ENCODE measurements around the gene SFXN2. TPM values are rescaled to one million over a fixed set of nuclear protein-coding genes. Genes with fewer than 3 reads are reported as not detected.
"Not testable (repeated sequence)": the region's sequence is repeated elsewhere in the genome, so short reads cannot be mapped to it uniquely, and the experiment has no call there.

Gene SFXN2
- total and polyA plus RNA-seq, 12 donors: 0.91 to 12.2 (median 5.7) TPM

DNA sequence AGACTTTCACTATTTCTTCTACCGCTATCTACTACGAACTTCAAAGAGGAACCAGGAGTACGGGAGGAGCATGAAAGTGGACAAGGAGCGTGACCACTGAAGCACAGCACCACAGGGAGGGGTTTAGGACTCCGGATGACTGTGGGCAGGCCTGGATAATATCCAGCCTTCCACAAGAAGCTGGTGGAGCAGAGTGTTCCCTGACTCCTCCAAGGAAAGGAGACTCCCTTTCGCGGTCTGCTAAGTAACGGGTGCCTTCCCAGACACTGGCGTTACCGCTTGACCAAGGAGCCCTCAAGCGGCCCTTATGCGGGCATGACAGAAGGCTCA lies 44.5 kb downstream of the SFXN2 start:
- H3K27me3 ChIP-seq; H3K36me3 ChIP-seq (replicated peaks in 1 of 2); H3K9me3 ChIP-seq (replicated peaks in 1 of 3); H3K4me3 ChIP-seq; intact Hi-C loops (cut with DNase I): not testable (repeated sequence)
- peak in 1 of 2 donors; percentile 53 for TF ChIP-seq POLR2A (IDR thresholded peaks at IDR 0.05)
- 10 to 25% (median 17%) methylated on average over 5 to 8 of the region's 12 CpGs for WGBS, 4 donors
- DNase-seq: peak in 5 of 7 donors; percentile 49 to 74 (median 64)
- Histone ChIP-seq H3K4me1 (replicated peaks in 1 of 2) (peaks cover 22 to 56% of the 10 kb centered on the region in 2 donors), H3K27ac (peak overlapping the region; percentile 11 to 79 (median 56))

GRCh38 chr10:102759497-102760210 lies 45.2 kb downstream of the SFXN2 start:
- Histone ChIP-seq H3K27me3 (no peaks in the 10 kb centered on the region), H3K4me3 (peak overlapping the region in 1 of 4 donors; percentile 25), H3K36me3 (replicated peaks in 1 of 2) (peaks cover 0 to 4% of the 10 kb centered on the region in 2 donors), H3K9me3 (replicated peaks in 1 of 3) (no peaks in the 10 kb centered on the region), H3K4me1 (replicated peaks in 1 of 2) (peaks cover 27 to 56% of the 10 kb centered on the region in 2 donors), H3K27ac (peak overlapping the region in 3 of 5 donors; percentile 0 to 79 (median 77))
- 62 to 80% (median 73%) methylated on average over 3 of the region's 3 CpGs for WGBS, 4 donors
- TF ChIP-seq POLR2A (IDR thresholded peaks at IDR 0.05): peak in 1 of 2 donors; percentile 17
- no peak for TF ChIP-seq CTCF (IDR thresholded peaks at IDR 0.05)
- DNase-seq: no peak
- intact Hi-C loops (cut with DNase I): no loop called here

DNA sequence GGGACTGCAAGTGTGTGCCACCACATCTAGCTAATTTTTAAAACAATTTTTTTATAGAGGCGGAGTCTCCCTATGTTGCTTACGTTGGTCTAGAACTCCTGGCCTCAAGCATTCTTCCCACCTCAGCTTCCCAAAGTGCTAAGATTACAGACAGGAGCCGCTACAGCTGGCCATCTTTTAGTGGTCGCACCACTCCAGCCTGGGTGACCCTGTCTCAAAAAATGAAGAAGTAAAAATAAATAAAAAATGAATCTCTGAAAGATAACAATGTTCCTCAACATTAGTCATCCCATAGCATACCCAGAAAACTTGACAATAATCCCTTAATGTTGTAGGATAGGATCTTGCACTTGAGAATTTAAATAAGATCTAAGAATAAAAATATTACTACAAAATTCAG lies 47.5 kb downstream of the SFXN2 start:
- intact Hi-C loops (cut with DNase I): no loop called here
- no peaks in the 10 kb centered on the region for H3K27me3 ChIP-seq
- peak overlapping the region in 3 of 5 donors; percentile 33 to 84 (median 35) for H3K27ac ChIP-seq
- H3K36me3 ChIP-seq (replicated peaks in 1 of 2): peaks cover 0 to 4% of the 10 kb centered on the region in 2 donors
- H3K9me3 ChIP-seq (replicated peaks in 1 of 3): no peaks in the 10 kb centered on the region
- peaks cover 34 to 73% of the 10 kb centered on the region in 2 donors for H3K4me1 ChIP-seq (replicated peaks in 1 of 2)
- no peak for TF ChIP-seq CTCF (IDR thresholded peaks at IDR 0.05)
- TF ChIP-seq POLR2A (IDR thresholded peaks at IDR 0.05): no peak
- DNase-seq: no peak
- H3K4me3 ChIP-seq: no peak overlapping the region
- 89 to 90% (median 89%) methylated on average over 4 of the region's 4 CpGs for WGBS, 4 donors

GRCh38 chr10:102762401-102763015 lies 48.1 kb downstream of the SFXN2 start:
- intact Hi-C loops (cut with DNase I): no loop called here
- Histone ChIP-seq H3K4me3 (no peak overlapping the region), H3K27ac (peak overlapping the region in 4 of 5 donors; percentile 34 to 84 (median 47)), H3K4me1 (replicated peaks in 1 of 2) (peaks cover 40 to 79% of the 10 kb centered on the region in 2 donors), H3K36me3 (replicated peaks in 1 of 2) (peaks cover 0 to 4% of the 10 kb centered on the region in 2 donors), H3K9me3 (replicated peaks in 1 of 3) (no peaks in the 10 kb centered on the region), H3K27me3 (no peaks in the 10 kb centered on the region)
- 62 to 71% (median 65%) methylated on average over 7 of the region's 7 CpGs for WGBS, 4 donors
- DNase-seq: no peak
- no peak for TF ChIP-seq CTCF (IDR thresholded peaks at IDR 0.05)
- TF ChIP-seq POLR2A (IDR thresholded peaks at IDR 0.05): no peak

Data from adrenal gland (tissue), 12 donors.